Parathyroid adenoma (tissue), 2 donors: ENCODE measurements around the gene RNASEH1.

ENCODE experiments used
- H2AFZ ChIP-seq: fragments of 300-600 bp; sonication (generic); one replicate; pipeline ENCODE4 v1.7.0; 2017; ENCODE audit warnings: antibody characterized with exemption, mild to moderate bottlenecking
- H3K27ac ChIP-seq: fragments of 300-600 bp; sonication (generic); one replicate; pipeline ENCODE4 v1.7.0; 2017
- H3K27me3 ChIP-seq: fragments of 300-600 bp; sonication (generic); one replicate; pipeline ENCODE4 v1.7.0; 2017; ENCODE audit warnings: low read length; ENCODE audit not compliant: control insufficient read depth, insufficient read depth
- H3K36me3 ChIP-seq: fragments of 300-600 bp; sonication (generic); one replicate; pipeline ENCODE4 v1.7.0; 2017; ENCODE audit warnings: low read length; ENCODE audit not compliant: control insufficient read depth, insufficient read depth
- H3K4me1 ChIP-seq: fragments of 300-600 bp; sonication (generic); one replicate; pipeline ENCODE4 v1.7.0; 2017; ENCODE audit warnings: control low read depth
- H3K4me2 ChIP-seq: fragments of 300-600 bp; sonication (generic); one replicate; pipeline ENCODE4 v1.7.0; 2017; ENCODE audit warnings: low read length
- H3K4me3 ChIP-seq: fragments of 300-600 bp; sonication (generic); one replicate; pipeline ENCODE4 v1.7.0; 2017; ENCODE audit warnings: low read depth, low read length
- H3K79me2 ChIP-seq: fragments of 300-600 bp; sonication (generic); one replicate; pipeline ENCODE4 v1.7.0; 2017; ENCODE audit warnings: control low read depth
- H3K9ac ChIP-seq: fragments of 300-600 bp; sonication (generic); one replicate; pipeline ENCODE4 v1.7.0; 2017; ENCODE audit warnings: mild to moderate bottlenecking
- H3K9me3 ChIP-seq: fragments of 300-600 bp; sonication (generic); one replicate; pipeline ENCODE4 v1.7.0; 2017; ENCODE audit warnings: low read length; ENCODE audit not compliant: control insufficient read depth
- TF ChIP-seq, protein P1 (sequence below): fragments of 300-600 bp; sonication (generic); IDR thresholded peaks from one replicate; pipeline ENCODE4 v1.7.0; 2017; ENCODE audit warnings: antibody characterized with exemption, mild to moderate bottlenecking
- donor health status: primary hyperparathyroidism.

Gene RNASEH1

DNA sequence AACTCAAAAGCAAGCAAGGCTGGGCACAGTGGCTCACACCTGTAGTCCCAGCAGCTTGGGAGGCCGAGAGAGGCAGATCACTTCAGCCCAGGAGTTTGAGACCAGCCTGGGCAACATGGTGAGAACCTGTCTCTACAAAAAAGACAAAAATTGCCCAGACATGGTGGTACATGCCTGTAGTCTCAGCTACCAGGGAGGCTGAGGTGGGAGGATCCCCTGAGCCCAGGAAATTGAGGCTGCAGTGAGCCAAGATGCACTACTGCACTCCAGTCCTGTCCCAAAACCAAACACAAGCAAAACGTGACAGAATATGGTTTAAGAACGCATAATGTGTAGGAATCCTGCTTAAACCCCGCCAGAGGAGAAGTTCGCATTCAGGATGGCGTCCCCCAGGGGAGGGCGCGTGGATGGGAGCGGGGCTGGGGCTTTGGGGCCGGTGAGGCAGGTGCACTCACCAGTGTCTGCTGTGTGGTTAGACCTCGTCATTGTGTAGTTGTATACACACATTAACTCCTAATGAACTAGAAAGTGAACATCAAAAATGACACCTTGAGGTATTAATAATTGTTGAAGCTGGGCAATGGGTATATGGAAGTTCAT, 42.2 kb upstream of the RNASEH1 start:
- no peaks in the 10 kb centered on the region for H3K9me3 ChIP-seq
- no peaks in the 10 kb centered on the region for H3K79me2 ChIP-seq
- TF ChIP-seq, protein P1, sequence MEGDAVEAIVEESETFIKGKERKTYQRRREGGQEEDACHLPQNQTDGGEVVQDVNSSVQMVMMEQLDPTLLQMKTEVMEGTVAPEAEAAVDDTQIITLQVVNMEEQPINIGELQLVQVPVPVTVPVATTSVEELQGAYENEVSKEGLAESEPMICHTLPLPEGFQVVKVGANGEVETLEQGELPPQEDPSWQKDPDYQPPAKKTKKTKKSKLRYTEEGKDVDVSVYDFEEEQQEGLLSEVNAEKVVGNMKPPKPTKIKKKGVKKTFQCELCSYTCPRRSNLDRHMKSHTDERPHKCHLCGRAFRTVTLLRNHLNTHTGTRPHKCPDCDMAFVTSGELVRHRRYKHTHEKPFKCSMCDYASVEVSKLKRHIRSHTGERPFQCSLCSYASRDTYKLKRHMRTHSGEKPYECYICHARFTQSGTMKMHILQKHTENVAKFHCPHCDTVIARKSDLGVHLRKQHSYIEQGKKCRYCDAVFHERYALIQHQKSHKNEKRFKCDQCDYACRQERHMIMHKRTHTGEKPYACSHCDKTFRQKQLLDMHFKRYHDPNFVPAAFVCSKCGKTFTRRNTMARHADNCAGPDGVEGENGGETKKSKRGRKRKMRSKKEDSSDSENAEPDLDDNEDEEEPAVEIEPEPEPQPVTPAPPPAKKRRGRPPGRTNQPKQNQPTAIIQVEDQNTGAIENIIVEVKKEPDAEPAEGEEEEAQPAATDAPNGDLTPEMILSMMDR: no peak
- no peaks in the 10 kb centered on the region for H3K36me3 ChIP-seq
- H3K4me2 ChIP-seq: no peak overlapping the region
- no peak overlapping the region for H3K27ac ChIP-seq
- no peak overlapping the region for H3K9ac ChIP-seq
- H3K27me3 ChIP-seq: no peaks in the 10 kb centered on the region
- H3K4me3 ChIP-seq: no peak overlapping the region
- H3K4me1 ChIP-seq: peaks cover 3% of the 10 kb centered on the region
- no peak overlapping the region for H2AFZ ChIP-seq

- H3K36me3 ChIP-seq: no peaks in the 10 kb centered on the region
- TF ChIP-seq, protein P1: no peak
- peaks cover 3% of the 10 kb centered on the region for H3K4me1 ChIP-seq
- no peak overlapping the region for H3K4me3 ChIP-seq
- H3K79me2 ChIP-seq: no peaks in the 10 kb centered on the region
- H3K4me2 ChIP-seq: no peak overlapping the region
- H2AFZ ChIP-seq: no peak overlapping the region
- no peaks in the 10 kb centered on the region for H3K27me3 ChIP-seq
- H3K9ac ChIP-seq: no peak overlapping the region
- H3K9me3 ChIP-seq: no peaks in the 10 kb centered on the region
- H3K27ac ChIP-seq: no peak overlapping the region
Measured at GRCh38 chr2:3598912-3599854, 41.0 kb upstream of the RNASEH1 start.

DNA sequence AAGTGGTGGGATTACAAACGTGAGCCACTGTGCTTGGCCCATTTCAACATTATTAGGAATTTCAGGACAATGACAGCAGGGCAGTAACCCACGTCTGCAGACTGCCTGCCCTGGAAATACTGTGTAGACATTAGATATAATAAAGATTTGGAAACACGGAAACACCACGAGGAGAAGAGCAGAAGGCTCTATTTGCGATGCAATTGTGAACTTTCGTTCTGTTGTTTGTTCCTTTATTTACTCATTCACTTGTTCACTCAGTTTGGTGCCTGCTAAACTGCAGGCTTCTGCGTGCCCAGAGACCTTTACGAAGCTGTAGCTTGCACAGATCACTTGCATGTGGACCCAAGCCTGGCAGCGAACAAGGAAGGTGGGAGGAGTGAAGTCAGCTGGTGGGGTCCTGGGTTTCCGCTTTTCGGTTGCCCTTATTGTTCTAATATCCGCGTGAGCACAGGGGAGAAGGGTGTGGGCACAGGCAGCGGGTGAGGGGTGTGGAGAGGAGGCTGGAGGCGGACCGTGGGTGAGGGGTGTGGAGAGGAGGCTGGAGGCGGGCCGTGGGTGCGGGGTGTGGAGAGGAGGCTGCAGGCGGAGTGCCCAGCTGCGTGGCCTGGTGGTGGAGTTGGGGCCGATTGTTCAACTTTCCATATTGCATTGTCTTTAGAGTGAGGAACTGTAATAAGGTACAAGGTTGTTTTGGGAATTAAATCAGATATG, 40.2 kb upstream of the RNASEH1 start:
- Histone ChIP-seq H3K4me3 (no peak overlapping the region), H3K27ac (no peak overlapping the region), H3K36me3 (no peaks in the 10 kb centered on the region), H2AFZ (no peak overlapping the region), H3K79me2 (no peaks in the 10 kb centered on the region), H3K4me2 (no peak overlapping the region), H3K9me3 (no peaks in the 10 kb centered on the region), H3K9ac (no peak overlapping the region), H3K4me1 (peaks cover 3% of the 10 kb centered on the region), H3K27me3 (no peaks in the 10 kb centered on the region)
- TF ChIP-seq, protein P1: no peak

DNA sequence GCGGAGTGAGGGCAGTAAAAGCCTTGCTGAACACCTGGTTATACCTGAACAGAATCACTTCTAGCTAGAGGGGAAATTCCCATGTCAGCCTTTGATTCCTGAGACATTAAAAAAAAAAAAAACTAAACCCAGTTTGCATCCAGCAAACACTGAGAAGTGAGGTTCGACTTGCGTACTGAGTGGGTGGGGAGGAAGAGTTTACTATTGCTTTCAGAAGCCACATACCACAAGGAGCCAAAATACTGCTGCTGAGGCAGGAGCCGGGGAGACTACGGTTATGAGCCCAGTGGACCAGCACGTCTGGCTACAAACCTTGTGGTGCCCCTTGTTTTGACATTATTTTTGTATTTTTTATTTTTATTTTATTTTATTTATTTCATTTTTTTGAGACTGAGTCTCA, 39.4 kb upstream of the RNASEH1 start:
- no peaks in the 10 kb centered on the region for H3K79me2 ChIP-seq
- no peaks in the 10 kb centered on the region for H3K9me3 ChIP-seq
- H2AFZ ChIP-seq: no peak overlapping the region
- no peaks in the 10 kb centered on the region for H3K27me3 ChIP-seq
- H3K4me1 ChIP-seq: peaks cover 3% of the 10 kb centered on the region
- no peak overlapping the region for H3K4me2 ChIP-seq
- no peaks in the 10 kb centered on the region for H3K36me3 ChIP-seq
- H3K9ac ChIP-seq: no peak overlapping the region
- no peak overlapping the region for H3K27ac ChIP-seq
- no peak overlapping the region for H3K4me3 ChIP-seq
- TF ChIP-seq, protein P1: no peak
